GM19372 (cell line): Measurements from ENCODE around the gene DMWD.
"Not testable (repeated sequence)": the region's sequence is repeated elsewhere in the genome, so short reads cannot be mapped to it uniquely, and the experiment has no call there.

Source experiments
- ATAC-seq: cut with Tn5 transposase; IDR thresholded peaks from one replicate; pipeline ENCODE4 v1.9.1; 2021; ENCODE audit warnings: mild to moderate bottlenecking, low read depth, moderate library complexity; ENCODE audit not compliant: unreplicated experiment

The DMWD gene

DNA sequence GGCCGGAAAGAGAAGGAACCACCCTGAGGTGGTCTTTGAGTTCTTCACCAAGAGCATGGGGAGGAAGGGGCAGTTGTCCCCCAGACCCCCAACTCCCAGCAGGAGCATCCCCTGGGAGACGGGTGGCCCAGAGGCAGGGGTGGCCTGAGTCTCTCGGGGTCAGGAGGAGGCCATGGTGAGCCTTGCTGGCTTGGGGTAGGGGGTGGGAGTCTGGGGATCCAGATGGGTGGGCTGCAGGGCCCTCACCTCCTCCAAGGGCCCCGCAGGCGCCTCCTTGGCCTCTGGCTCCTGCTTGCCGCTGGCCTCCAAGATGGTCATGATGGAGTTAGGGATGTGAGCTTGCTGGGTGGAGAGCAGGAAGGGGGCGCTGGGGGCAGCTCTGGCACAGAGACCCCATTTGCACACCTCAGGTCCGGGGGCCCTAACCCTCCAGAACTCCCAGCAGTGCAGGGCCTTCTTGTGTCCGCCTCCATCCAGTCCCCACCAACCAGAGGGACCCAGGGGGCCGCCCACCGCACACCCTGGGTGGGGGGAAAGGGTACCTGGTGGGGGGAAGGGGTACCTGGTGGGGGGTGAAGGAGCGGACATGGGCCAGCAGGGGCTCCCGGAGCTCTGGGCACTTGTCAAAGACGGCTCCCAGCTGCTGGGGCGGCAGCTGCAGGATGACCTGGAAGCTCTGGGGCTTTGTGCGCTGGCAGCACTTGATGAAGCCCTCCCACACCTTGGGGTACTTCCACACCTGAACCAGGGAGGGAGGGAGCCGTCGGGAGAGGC lies 23.8 kb upstream of the DMWD start:
- ATAC-seq = no peak

DNA sequence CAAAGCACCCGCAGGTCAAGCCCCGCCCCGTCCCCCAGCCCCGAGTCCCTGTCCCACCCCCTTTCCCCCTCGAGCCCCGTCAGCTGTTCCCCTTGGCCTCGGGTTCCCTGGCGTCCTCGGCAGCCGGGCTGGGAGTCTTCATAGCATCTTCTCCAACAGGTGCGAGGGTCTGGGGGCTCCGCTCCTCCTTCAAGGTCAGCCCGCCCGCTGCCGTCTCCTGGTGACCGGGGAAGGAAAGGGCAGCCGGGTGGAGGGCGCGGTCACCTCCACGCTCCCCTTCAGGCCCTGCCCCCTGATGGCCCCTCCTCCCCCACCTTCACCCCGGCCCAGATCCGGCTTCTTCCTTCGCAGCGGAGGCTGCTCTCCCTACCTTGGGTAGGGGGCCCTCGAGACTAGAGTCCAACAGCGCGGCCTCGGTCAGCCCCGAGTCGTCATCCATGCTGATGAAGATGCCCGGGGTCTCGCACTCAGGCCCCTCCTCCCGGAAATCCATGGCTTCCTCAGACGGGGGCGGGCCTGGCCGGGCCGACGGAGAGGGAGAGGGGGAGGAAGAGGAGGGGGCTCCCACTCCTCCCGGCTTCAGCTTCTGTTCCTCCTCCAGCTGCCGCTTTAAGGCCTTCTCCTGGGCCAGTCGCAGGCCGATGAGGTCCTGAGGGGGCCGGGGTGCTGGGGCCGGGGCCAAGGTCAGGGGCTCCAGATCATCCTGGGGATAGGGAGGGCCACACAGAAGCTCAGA lies 23.0 kb upstream of the DMWD start:
- no peak for ATAC-seq

DNA sequence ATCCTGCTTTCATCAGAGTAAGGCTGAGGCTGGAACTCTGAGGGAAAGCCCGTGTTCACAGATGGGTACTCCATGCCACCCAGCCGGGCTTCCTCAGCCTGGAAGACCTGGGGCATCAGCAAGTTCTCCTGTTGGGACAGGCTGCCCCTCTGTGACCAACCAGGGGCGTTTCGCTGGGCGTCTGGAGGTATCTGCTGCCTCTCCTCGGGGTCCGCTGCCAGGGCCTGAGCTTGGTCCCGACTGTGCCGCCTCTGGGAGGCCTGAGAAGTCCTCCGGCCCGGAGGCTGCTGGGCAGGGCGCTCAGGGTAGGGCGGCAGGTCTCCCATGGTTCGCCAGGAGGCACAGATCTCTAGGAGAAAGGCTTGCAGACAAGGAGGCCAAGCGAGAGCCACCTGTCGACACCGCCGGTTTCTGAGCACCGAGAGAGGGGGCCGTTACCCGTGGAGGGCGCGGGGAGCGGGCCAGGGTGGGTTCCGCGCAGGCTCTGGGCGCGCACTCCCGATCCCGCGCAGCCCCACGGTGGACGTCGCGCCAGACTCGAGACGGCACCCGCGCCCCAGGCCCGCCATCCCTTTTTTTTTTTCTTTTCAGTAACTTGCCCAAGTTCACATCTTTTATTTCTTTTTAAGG lies 22.3 kb upstream of the DMWD start, which contains the start of gene RSPH6A:
Gene RSPH6A, minus strand, starts transcription at position 458 of the 630 bp plus-strand sequence. Its CDS starts 132 bp downstream, at position 326.
- ATAC-seq = no peak

GRCh38 chr19:45814166-45814780 lies 21.6 kb upstream of the DMWD start:
- ATAC-seq = no peak

GRCh38 chr19:45812297-45812696 lies 19.7 kb upstream of the DMWD start:
- ATAC-seq = no peak

GRCh38 chr19:45809643-45810159 lies 17.1 kb upstream of the DMWD start:
- ATAC-seq = no peak

GRCh38 chr19:45805719-45806118 lies 13.1 kb upstream of the DMWD start:
- no peak for ATAC-seq

GRCh38 chr19:45804959-45805230 lies 12.2 kb upstream of the DMWD start:
- no peak for ATAC-seq

GRCh38 chr19:45804140-45804958 lies 11.7 kb upstream of the DMWD start:
- no peak for ATAC-seq

GRCh38 chr19:45801603-45802175 lies 9.0 kb upstream of the DMWD start:
- ATAC-seq = no peak

- no peak for ATAC-seq
Observed at GRCh38 chr19:45800070-45800553, 7.5 kb upstream of the DMWD start.

DNA sequence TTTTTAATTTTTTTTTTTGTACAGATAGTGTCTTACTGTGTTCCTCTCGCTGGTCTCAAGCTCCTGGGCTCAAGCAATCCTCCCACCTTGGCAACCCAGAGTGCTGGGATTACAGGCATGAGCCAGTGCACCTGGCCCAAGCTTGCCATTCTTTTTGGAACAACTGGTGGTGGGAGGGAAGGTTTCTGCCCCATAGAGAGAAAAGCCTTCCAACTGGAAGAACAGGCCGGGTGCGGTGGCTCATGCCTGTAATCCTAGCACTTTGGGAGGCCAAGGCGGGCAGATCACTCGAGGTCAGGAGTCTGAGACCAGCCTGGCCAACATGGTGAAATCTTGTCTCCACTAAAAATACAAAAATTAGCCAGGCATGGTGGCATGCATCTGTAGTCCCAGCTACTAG lies 6.9 kb upstream of the DMWD start:
- ATAC-seq = not testable (repeated sequence)

- no peak for ATAC-seq
Observed at GRCh38 chr19:45798995-45799517, 6.4 kb upstream of the DMWD start.

DNA sequence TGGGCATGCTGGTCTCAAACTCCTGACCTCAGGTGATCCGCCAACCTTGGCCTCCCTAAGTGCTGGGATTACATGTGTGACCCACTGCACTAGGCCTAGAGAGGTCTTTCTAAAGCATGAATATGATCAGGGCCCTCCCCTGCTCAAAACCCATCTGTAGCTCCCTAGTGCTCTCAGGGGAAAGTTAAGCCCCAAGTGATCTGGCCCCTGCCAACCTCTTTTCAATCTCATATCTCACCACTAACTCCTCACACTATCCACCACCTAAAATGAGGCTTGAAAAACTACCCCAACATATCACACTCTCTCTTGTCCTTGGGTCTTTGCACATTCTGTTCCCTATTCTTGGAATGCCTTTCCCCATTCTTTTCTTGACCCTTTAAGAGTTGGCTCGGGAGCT lies 2.0 kb upstream of the DMWD start:
- ATAC-seq = no peak

DNA sequence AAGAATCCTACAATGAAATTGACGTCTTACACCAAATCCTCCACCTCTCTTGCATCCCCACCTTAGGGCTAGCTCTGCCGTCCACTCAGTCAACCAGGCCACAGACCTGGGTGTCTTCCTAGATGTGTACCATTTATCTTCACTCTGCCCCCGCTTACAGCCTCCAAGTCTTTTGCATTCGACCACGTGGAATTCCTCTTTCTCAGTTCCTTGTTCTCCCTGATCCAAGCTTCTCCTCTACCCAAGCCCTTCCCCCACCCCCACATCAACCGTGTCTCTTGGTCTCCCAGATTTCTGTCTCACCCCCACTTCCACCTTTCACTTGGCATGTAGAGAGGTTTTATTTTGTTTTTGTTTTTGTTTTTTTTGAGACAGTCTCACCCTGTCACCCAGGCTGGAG lies 1.2 kb upstream of the DMWD start:
- ATAC-seq = no peak

- no peak for ATAC-seq
Observed at GRCh38 chr19:45793178-45793564, 526 bp upstream of the DMWD start.

DNA sequence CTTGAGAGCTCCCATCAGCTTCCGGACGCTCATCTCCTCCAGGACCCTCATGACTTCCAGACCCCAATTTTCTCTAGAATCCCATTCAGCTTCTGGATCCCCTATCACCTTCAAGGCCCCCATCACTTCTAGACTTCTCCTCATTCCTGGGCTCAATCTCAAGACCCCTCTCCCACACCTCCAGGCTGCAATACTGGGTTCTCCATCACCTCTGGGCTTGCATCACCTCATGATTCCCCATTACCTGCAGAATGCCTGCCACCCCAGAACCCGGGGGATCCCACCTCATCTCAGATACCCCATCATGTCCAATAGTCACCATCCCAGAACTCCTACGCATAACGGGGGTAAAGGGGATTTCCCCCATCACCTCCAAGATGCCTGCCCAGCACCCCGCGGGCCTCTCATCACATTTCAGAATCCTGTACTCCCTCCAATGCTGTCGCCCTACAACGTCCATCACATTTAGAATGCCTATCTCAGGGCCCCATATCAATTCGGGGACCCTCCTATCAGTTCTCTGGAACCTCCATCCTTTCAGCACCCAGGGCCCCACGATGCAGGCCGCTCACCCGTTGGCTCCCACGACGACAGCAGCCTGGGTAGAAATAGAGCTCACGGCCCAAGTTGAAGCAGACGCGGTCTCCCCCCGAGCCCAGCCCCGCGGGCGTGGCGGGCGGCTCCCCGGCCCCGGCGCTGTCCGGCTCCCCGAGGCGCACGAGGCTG lies 738 bp downstream of the DMWD start:
- peak; percentile 17 for ATAC-seq

GRCh38 chr19:45790942-45791341 lies 1.7 kb downstream of the DMWD start:
- ATAC-seq = no peak
